Bone marrow (tissue), 2 donors: ENCODE data around the gene NRIP1.

Experiments
- DNase-seq, 2 donors: peaks; one replicate each; lab custom pipeline; 2025; lab: John Stamatoyannopoulos, UW

The NRIP1 gene

GRCh38 chr21:15005391-15005790 is 59.4 kb downstream of the NRIP1 start:
- no peak for DNase-seq

- DNase-seq: no peak
These were observed 60.0 kb downstream of the NRIP1 start for GRCh38 chr21:15004721-15005370.

GRCh38 chr21:15003463-15004135 is 61.2 kb downstream of the NRIP1 start:
- DNase-seq: no peak

GRCh38 chr21:15001857-15002606 is 62.8 kb downstream of the NRIP1 start:
- no peak for DNase-seq

- DNase-seq: no peak
These were observed 63.7 kb downstream of the NRIP1 start for GRCh38 chr21:15001113-15001512.

- no peak for DNase-seq
These were observed 64.7 kb downstream of the NRIP1 start for GRCh38 chr21:15000081-15000480.

GRCh38 chr21:14998784-14999183 is 66.0 kb downstream of the NRIP1 start:
- DNase-seq: no peak

GRCh38 chr21:14998336-14998735 is 66.5 kb downstream of the NRIP1 start:
- no peak for DNase-seq

GRCh38 chr21:14995695-14996490 is 68.9 kb downstream of the NRIP1 start:
- DNase-seq: no peak

GRCh38 chr21:14995226-14995625 is 69.6 kb downstream of the NRIP1 start:
- DNase-seq: no peak

GRCh38 chr21:14993115-14993514 is 71.7 kb downstream of the NRIP1 start:
- DNase-seq: no peak

GRCh38 chr21:14991957-14992356 is 72.8 kb downstream of the NRIP1 start:
- DNase-seq: no peak

- DNase-seq: no peak
These were observed 75.4 kb downstream of the NRIP1 start for GRCh38 chr21:14989359-14989758.

GRCh38 chr21:14988760-14989159 is 76.0 kb downstream of the NRIP1 start:
- DNase-seq: no peak

- no peak for DNase-seq
These were observed 77.2 kb downstream of the NRIP1 start for GRCh38 chr21:14987370-14988170.

GRCh38 chr21:14985306-14985705 is 79.5 kb downstream of the NRIP1 start:
- DNase-seq: no peak

- DNase-seq: no peak
These were observed 82.5 kb downstream of the NRIP1 start for GRCh38 chr21:14982336-14982735.

- DNase-seq: no peak
These were observed 83.6 kb downstream of the NRIP1 start for GRCh38 chr21:14981246-14981645.

- DNase-seq: no peak
These were observed 85.5 kb downstream of the NRIP1 start for GRCh38 chr21:14979264-14979663.

- no peak for DNase-seq
These were observed 87.0 kb downstream of the NRIP1 start for GRCh38 chr21:14977814-14978213.

GRCh38 chr21:14975136-14975919 is 89.5 kb downstream of the NRIP1 start:
- no peak for DNase-seq
